Measurements from ENCODE around the gene RNF157.

- TF ChIP-seq CTCF (conservative IDR thresholded peaks at IDR 0.05), result no peak
- TF ChIP-seq ZFX (IDR thresholded peaks at IDR 0.05), result no peak
Observed at GRCh38 chr17:76154936-76155845, 85.1 kb downstream of the RNF157 start.
